Endometrium (tissue), 2 donors: Measurements from ENCODE around the gene ROR2.
"Not testable (repeated sequence)": the region's sequence is repeated elsewhere in the genome, so short reads cannot be mapped to it uniquely, and the experiment has no call there.

Experiments used
- FAIRE-seq: peaks from 2 replicates; lab custom pipeline; 2012; peaks lifted over from hg19 to GRCh38; lab: Jason Lieb, UNC
- donor health status: control.
- donor health status: control.

The ROR2 gene

DNA sequence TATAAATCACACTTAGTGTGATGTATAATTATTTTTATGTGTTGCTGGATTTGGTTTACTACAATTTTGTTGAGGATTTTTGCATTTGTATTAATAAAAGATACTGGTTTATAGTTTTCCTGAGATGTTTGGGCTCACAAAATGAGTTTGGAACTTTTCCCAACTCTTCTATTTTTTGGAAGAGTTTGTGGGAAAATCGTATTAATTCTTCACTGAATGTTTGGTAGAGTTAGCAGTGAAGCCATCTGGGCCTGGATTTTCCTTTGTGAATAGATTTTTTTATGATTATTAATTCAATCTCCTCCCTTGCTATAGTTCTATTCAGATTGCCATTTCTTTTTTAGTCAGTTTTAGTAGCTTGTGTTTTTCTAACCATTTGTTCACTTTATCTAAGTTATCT lies 324.7 kb downstream of the ROR2 start:
- FAIRE-seq, result peak; percentile 83

DNA sequence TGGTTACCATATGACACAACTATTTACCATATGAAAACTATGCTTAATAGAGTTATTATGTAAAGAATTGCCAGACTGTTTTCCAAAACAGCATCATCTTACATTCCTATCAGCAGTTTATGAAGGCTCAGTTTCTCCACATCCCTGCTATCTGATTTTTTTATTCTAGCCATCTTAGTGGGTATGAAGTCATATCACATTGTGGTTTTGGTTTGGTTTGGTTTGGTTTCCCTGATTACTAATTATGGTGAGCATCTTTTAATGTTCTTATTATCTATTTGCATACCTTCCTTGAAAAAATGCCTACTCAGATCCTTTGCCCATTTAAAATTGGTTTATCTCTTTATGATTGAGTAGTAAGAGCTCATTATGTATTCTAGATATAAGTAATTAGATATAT lies 327.0 kb downstream of the ROR2 start:
- FAIRE-seq, result no peak

DNA sequence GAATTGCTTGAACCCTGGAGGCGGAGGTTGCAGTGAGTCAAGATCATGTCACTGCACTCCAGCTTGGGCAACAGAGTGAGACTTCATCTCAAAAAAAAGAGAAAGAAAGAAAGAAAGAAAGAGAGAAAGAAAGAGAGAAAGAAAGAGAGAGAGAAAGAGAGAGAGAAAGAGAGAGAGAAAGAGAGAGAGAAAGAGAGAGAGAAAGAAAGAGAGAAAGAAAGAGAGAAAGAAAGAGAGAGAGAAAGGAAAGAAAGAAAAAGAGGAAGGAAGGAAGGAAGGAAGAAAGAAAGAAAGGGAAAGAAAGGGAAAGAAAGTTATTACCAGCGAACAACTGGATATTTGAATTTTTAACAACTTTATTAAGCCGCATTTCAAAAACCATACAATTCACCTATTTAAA lies 327.9 kb downstream of the ROR2 start:
- not testable (repeated sequence) for FAIRE-seq

DNA sequence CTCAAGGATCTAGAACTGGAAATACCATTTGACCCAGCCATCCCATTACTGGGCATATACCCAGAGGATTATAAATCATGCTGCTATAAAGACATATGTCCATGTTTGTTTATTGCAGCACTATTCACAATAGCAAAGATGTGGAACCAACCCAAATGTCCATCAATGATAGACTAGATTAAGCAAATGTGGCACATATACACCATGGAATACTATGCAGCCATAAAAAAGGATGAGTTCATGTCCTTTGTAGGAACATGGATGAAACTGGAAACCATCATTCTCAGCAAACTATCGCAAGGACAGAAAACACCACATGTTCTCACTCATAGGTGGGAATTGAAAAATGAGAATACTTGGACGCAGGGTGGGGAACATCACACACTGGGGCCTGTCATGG lies 336.0 kb downstream of the ROR2 start:
- FAIRE-seq, result not testable (repeated sequence)

DNA sequence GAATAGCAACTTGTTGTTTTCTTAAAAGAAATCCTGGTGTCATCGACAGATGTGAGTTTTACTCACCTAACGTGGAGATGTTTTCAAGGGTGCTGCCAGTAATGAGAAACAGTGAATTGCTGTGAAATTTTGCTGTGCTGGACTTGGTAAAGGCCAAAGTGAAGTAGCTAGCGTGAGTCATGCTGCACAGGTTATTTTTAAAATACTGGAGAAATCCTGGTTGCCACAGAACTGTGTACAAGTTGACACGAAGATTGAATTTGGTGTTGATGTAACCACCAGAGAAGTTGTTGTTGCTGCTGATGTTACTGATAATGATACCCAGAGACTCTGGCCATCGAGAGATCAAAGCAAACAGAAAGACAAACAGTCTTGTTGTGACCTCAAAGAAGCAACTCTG lies 338.4 kb downstream of the ROR2 start:
- FAIRE-seq, result no peak

DNA sequence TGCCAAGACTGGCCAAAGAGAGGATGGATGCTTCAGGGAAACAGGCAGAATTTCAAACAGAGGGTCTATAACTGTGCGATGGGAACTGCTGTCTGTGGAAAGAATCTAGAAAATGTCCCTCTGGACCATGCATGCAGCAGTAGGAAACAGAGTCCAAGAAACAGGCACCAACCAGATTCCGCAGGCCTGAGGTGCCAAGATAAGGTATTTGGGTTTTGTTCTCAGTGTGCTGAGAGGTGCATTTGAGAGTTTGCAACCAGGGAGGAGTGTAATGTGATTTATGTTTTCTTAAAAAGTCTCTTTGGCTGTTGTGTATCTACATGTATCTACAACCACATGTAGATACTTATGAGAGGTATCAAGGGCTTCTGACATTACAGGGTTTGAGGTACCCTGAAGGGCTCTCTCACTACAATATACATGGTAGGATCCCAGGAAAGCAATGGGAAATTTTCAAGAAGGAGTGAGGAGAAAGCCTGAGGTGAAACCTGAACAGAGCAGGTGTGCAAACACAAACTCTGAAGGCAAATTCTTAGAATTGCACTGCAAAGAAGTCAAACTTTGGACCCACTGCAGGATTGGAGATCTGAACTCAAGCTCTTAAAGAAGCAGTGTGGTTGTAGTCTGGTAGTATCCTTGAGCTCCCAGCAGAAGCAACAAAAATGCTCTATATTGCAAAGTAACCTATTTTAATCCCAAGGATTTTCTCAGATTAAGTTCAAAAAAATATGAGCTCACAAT lies 343.6 kb downstream of the ROR2 start:
- no peak for FAIRE-seq

DNA sequence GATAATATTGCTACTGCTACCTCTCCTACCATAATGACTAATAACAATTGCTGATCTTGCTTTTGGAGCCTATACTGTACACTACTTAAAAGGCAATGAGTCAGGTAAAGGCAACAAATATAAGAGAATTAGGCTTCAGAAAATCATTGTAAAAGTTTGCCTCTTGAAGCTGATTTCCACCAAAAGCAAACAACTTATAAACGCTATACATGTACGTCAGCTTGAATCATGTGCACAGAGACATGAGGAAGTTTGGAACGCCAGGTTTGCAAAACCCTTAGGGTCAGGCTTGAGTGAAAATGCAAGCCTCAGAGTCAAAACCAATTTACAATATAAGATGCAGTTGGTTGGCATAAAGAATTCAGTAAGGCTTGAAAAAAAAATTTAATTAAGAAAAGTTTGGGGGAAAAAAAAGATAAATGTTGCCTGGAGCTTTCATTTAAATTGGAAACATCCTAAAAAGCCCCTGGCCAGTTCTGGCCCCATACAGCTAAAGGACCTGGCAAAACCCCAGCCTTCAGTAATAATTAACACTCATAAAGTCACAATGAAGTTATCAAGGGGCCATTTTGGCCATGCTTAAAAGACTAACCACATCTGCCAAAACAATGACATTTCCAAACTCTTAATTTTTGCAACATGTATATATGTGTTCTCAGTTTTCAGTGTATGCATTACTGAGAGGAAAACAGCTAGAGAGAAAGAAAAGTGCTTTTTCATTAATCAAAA lies 345.4 kb downstream of the ROR2 start:
- no peak for FAIRE-seq

DNA sequence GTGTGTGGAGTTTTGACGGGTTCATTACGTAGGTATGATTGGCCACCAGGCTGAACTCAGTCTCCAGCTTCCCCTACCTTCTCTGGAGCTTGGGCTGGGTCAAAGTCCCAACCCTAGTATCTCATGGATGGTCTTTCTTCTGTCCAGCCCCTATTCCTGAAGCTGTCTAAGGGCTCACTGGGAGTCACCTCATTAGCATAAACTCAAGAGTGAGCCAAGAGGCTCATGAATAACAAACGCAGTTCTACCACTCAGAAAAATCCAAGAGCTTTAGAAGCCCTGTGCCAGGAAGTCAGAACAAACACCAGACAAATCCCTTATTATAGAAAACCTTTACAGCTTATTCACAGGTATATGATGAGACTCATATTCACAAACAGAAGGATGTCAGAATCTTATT lies 346.1 kb downstream of the ROR2 start:
- no peak for FAIRE-seq

DNA sequence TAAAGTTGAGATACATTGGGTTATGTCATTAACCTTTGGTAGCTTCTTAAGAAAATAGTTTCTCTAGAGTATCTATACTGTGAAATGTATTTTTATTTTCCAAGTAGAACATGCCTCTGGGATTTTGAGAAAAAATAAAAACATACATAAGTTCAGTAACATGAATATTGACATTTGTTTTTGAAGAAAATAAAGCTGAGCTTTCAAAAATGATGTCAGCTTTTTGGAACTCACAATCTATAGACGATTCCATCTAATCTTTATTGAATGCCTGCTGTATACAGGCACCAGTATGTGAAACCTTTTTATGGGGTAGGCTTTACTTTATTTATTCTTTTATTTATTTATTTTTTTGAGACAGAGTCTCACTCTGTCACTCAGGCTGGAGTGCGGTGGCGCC lies 350.5 kb downstream of the ROR2 start:
- no peak for FAIRE-seq

DNA sequence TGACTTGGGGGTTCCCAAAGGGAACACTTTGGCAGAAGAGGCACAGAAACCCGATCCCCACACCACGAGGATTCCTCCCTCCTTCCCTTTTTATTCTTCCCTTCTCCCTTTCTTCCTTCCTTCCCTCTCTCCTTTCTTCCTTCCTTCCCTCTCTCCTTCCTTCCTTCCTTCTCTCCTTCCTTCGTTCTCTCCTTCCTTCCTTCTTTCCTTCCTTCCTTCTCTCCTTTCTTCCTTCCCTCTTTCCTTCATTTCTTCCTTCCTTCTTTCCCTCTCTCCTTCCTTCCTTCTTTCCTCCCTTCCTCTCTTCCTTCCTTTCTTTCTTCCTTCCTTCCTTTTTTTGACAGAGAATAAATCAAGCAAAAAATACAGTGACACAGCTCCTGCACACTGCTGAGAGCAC lies 358.4 kb downstream of the ROR2 start:
- no peak for FAIRE-seq

DNA sequence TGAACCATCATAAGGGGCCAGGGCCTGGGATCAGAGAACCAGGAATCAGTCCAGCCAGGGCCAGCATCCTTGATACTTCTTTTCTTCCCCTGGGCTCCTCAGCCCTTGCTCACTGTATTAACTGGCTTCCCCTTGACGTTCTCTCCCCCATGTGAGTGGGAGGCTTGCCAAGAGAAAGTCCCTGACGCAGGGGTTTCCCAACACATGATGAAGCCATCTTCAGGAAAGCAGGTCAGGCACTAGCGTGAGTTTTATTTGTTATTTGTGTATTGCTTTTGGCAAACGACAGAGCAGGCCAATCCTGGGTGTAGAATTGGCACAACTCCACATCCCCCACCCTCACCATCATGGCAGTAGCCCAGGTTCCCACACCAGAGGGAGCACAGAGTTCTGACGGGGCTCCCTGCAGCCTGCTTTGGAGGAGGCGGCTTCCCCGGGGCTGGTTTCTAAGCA lies 360.9 kb downstream of the ROR2 start:
- FAIRE-seq, result no peak

DNA sequence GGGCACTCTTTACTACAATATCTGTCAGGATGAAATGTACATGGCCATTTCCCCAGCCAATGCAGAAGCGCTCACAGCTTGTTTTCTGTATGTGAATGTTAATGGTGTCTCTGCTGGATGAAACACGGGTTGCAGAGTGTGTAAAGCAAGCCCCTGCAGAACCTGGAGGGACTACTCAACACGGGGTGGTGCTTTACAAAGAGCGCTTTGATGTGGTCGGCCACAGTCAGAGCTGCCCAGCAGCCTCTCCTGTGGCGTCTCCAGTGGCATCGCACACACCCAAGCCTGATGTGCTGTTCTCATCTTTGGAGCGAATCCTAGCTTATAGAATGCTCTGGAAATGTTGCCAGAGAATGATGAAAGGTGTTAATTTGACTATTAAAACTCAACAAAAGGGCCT lies 363.7 kb downstream of the ROR2 start:
- no peak for FAIRE-seq

DNA sequence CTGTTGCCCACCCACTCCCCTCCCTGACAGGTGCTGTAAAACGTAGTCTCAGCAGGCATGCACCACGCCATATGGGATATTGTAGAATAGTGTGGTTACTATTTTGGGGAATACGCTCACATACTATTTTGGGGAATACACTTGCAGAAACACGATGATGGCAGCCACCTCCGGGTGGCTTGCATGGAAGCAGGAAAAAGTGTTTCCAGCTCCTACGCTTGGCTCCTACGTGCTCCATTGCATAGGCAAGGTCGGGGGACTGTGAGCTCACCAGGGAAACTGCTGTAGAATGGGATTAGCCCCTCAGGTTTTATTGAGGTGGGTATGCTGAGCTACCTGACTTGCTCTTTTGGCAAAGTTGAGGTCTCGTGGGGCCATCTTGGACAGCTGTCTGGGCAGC lies 366.1 kb downstream of the ROR2 start:
- no peak for FAIRE-seq

DNA sequence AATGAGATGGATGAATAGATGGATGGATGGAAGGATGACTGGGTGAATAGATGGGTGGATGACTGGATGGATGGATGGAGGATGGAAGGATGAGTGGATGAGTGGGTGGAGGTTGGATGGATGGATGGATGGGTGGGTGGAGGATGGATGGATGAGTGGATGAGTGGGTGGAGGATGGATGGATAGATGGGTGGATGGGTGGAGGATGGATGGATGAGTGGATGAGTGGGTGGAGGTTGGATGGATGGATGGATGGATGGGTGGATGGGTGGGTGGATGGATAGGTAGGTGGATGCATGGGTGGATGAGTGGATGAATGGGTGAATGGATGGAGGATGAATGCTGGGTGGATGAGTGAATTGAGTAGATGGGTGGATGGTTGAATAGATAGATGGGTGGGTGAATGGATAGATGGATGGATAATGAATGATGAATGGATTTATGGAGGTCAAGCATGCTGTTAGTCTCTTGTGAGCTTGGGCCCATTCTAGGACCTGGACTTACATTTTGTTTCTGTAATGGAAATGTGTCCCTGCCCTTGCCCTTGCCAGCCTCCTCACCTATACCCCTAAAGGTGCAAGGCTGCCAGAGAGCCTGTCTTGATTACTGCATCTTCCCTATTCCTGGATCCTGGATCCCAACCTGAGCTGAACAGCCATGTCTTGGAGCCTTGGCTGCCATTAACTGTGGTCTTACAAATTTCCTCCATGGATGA lies 366.7 kb downstream of the ROR2 start:
- FAIRE-seq, result no peak

DNA sequence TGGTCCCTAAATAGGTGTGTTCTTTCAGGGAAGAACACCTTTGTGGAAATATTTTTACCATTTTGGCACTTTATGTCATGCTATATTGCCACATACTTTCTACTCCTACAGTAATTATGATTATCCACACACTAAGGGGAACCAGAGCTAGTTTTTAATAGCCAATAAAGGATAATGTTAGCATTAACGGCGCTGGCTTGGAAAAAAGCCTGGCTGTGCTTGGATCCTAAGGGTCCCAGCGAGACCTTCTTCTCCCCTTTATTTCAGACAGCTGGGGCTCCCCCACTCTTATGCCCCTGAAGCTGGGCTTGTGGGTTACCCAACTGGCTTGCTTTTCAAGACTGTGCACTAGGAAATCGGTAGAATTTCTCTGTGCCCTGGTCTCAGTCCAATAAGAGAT lies 367.8 kb downstream of the ROR2 start:
- no peak for FAIRE-seq

DNA sequence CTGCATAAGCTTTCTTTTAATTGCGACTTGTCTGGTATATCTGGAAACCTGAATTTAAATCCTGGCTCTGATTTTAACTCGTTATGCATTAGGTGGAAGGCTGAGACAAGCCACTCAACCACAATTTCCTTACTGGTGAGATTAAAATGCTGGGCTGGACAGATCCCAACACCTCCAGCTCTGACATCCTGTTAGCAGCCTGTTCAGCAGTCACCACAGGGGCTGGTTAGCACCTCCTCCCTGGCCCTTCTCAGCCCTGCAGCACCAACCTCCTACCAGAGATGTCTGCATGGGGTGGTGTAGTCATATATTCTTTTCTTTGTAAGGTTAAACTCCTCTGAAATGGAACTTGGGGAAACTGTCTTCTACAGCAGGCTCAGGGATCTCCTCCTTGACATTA lies 369.9 kb downstream of the ROR2 start:
- FAIRE-seq, result no peak

DNA sequence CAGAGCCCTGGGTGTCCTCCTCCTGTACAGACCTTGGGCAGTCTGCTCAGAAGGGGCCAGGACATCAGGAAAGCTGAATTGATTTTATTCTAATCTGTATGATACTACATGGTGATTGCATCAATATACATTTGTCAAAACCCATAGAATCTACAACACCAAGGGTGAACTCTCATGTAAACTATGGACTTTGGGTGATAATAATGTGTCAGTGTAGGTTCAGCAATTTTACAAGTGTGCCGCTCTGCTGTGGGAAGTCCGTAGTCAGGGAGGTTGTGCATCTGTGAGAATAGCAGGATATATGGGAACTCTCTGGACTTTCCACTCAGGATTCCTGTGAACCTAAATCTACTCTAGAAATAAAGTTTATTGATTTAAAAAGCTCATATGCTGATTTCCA lies 371.1 kb downstream of the ROR2 start:
- no peak for FAIRE-seq

DNA sequence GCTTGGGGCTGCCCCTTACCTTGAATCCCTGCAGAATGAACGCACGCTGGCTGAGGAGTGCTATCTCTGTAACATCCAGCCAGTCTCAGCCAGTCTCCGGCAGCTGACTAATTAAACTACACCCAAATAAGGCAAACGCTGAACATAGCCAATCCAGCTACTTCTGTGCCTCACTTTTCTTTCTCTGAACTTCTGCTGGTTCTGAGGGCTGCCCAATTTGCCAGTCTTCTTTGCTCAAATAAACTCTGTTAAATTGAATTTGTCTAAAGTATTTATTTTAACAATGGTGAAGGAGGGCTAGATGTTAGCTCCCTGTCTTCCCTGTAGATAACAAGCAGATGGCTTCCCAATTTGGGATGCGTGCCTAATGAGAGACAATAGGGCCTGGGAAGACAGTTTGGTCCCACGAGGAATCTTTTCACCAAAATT lies 372.4 kb downstream of the ROR2 start:
- no peak for FAIRE-seq

DNA sequence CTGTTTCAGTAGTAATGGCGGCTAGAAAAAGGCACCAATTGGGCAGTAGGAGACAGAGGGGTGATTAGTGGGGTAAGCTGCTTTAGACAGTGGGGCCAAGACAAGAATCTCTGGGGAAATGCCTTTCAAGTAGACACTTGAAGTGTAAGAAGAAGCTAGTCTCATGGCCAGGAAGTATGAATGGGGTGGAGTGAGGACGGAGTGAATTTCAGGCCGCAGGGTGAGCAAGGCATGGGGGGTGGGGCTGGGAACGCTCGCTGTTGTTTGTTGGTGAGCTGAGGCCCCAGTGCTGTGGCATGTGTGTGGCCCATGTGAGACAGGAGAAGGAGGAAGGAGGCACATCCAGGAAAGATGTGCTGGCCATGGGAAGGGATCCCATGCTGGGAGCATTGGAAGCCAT lies 377.2 kb downstream of the ROR2 start:
- FAIRE-seq, result no peak

DNA sequence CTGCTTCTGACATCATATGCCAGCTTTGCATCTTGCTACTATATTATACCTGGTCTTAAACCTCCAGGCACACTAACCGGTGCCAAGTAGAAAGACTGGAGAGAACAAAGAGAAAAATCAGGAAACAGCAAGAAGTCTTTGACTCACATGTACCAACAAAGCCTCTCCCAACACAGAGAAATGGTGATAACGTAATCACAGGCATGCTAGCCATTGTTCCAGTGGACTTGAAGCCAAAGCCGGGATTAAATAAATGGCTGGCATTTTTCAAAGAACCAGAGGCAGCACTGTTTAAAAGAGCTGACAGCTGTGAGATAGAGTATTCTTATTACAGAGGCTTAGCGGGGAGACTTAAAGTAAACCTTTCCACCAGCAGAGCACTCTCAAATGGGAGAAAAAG lies 378.0 kb downstream of the ROR2 start:
- no peak for FAIRE-seq

DNA sequence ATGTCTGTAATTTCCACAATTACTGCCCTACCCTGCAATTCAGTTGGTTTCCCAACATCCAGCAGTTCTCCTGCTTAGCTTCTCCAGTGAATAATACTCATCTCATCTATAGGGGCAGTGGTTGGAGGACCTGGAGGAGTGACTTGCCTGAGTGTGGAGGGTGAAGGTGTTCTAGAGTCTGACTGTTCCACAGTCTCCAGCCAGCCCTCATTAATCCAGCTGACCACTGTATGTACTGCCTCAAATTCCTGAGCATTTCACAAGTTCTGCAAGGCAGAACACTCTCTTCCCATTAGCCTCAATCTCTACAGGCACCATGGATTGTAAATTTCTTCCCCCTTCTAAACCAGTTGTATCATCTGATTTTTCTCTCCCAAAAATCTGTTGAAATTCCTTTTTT lies 379.0 kb downstream of the ROR2 start:
- no peak for FAIRE-seq

DNA sequence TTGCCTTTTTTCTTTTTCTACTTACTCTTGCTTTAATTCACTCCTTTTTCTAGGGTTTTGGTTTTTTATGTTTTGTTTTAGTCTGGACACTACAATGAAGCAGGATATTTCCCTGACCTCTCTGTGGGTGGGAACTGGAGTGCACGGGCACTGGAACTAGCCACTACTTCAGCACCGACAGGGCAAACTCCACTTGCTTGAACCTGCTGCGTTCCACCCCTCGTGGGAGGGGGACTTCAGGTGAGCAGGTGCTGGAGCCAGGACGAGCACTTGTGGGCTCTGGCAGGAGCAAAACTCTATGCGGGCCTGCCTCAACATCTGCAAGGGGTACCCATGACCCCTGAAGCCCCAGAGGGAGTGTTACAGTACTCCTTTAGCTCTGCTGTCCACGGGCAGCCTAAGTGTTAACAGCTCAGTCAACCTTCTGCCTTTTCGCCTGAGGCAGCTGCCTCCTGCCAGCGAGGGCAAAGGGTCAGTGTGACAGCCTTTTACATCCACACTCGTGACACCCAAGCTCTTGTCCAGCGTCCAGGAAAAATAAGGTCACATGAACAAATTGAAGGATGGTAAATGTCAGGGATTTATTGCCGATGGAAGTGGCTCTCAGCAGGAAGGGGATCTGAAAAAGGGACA lies 382.3 kb downstream of the ROR2 start:
- no peak for FAIRE-seq
